SJSA1 (cell line): Measurements from ENCODE around the gene TRAM2. TPM values are rescaled to one million over a fixed set of nuclear protein-coding genes. Genes with fewer than 3 reads are reported as not detected.

Source experiments
- DNase-seq, 2 experiments: peaks; one replicate each; pipeline ENCODE4 v3.0.0-alpha.2; 2015 to 2020; ENCODE audit warnings: low spot score in 2 of 2, low read depth in 1 of 2
- H3K27ac ChIP-seq: fragments of 250-450 bp; sonication (Bioruptor Pico); 2 replicates; pipeline ENCODE4 v1.5.1; 2020; ENCODE audit warnings: mild to moderate bottlenecking, moderate library complexity
- H3K27me3 ChIP-seq: fragments of 250-450 bp; sonication (Bioruptor Pico); replicated peaks from 2 replicates; pipeline ENCODE4 v1.5.1; 2020; ENCODE audit warnings: mild to moderate bottlenecking, moderate library complexity
- H3K36me3 ChIP-seq: fragments of 250-450 bp; sonication (Bioruptor Pico); 2 replicates; pipeline ENCODE4 v1.5.1; 2020; ENCODE audit warnings: mild to moderate bottlenecking
- H3K4me1 ChIP-seq: fragments of 250-450 bp; sonication (Bioruptor Pico); replicated peaks from 2 replicates; pipeline ENCODE4 v1.6.1; 2021; ENCODE audit warnings: mild to moderate bottlenecking
- H3K4me3 ChIP-seq: fragments of 250-450 bp; sonication (Bioruptor Pico); 2 replicates; pipeline ENCODE4 v1.5.1; 2020; ENCODE audit warnings: mild to moderate bottlenecking
- H3K9me3 ChIP-seq: fragments of 250-450 bp; sonication (Bioruptor Pico); replicated peaks from 2 replicates; pipeline ENCODE4 v1.5.1; 2020; ENCODE audit warnings: mild to moderate bottlenecking
- total RNA-seq: library from RNA; depleted of rRNA; stranded (reverse); fragments of >200 nt; shearing (Covaris generic); gene quantifications from 2 replicates; pipeline ENCODE4 v1.2.3, GENCODE V29; 2014

Gene TRAM2
- total RNA-seq, 1 experiment from 2014 or later: 98.1 TPM

- Histone ChIP-seq H3K27me3 (no peaks in the 10 kb centered on the region), H3K27ac (no peak overlapping the region), H3K4me3 (no peak overlapping the region), H3K9me3 (no peaks in the 10 kb centered on the region), H3K4me1 (peaks cover 38% of the 10 kb centered on the region), H3K36me3 (peaks cover 79% of the 10 kb centered on the region)
- DNase-seq: no peak
Observed at GRCh38 chr6:52532457-52532856, 44.4 kb downstream of the TRAM2 start.

GRCh38 chr6:52531834-52532233, 45.0 kb downstream of the TRAM2 start:
- H3K27me3 ChIP-seq: no peaks in the 10 kb centered on the region
- H3K4me1 ChIP-seq: peaks cover 32% of the 10 kb centered on the region
- no peaks in the 10 kb centered on the region for H3K9me3 ChIP-seq
- H3K27ac ChIP-seq: no peak overlapping the region
- DNase-seq: no peak
- H3K4me3 ChIP-seq: no peak overlapping the region
- peaks cover 77% of the 10 kb centered on the region for H3K36me3 ChIP-seq

- Histone ChIP-seq H3K9me3 (no peaks in the 10 kb centered on the region), H3K4me3 (no peak overlapping the region), H3K27ac (no peak overlapping the region), H3K27me3 (no peaks in the 10 kb centered on the region), H3K36me3 (peaks cover 74% of the 10 kb centered on the region), H3K4me1 (peaks cover 29% of the 10 kb centered on the region)
- DNase-seq: no peak
Observed at GRCh38 chr6:52531396-52531795, 45.5 kb downstream of the TRAM2 start.

GRCh38 chr6:52530351-52530750, 46.5 kb downstream of the TRAM2 start:
- no peak for DNase-seq
- no peak overlapping the region for H3K4me3 ChIP-seq
- H3K27me3 ChIP-seq: no peaks in the 10 kb centered on the region
- H3K9me3 ChIP-seq: no peaks in the 10 kb centered on the region
- H3K36me3 ChIP-seq: peaks cover 74% of the 10 kb centered on the region
- peaks cover 24% of the 10 kb centered on the region for H3K4me1 ChIP-seq
- no peak overlapping the region for H3K27ac ChIP-seq

- Histone ChIP-seq H3K36me3 (peaks cover 68% of the 10 kb centered on the region), H3K4me3 (no peak overlapping the region), H3K4me1 (peaks cover 24% of the 10 kb centered on the region), H3K9me3 (no peaks in the 10 kb centered on the region), H3K27me3 (no peaks in the 10 kb centered on the region), H3K27ac (no peak overlapping the region)
- DNase-seq: no peak
Observed at GRCh38 chr6:52529311-52529710, 47.5 kb downstream of the TRAM2 start.

- peaks cover 52% of the 10 kb centered on the region for H3K36me3 ChIP-seq
- H3K27ac ChIP-seq: no peak overlapping the region
- no peak overlapping the region for H3K4me3 ChIP-seq
- H3K9me3 ChIP-seq: no peaks in the 10 kb centered on the region
- no peak for DNase-seq
- no peaks in the 10 kb centered on the region for H3K27me3 ChIP-seq
- H3K4me1 ChIP-seq: peaks cover 32% of the 10 kb centered on the region
Observed at GRCh38 chr6:52527436-52527835, 49.4 kb downstream of the TRAM2 start.

- DNase-seq: no peak
- 0 out of 2 replicates have a peak overlapping the region, but pooled peaks have one; percentile 12 for H3K27ac ChIP-seq
Observed at GRCh38 chr6:52526634-52527033, 50.2 kb downstream of the TRAM2 start.

GRCh38 chr6:52524918-52525317, 51.9 kb downstream of the TRAM2 start:
- H3K9me3 ChIP-seq: no peaks in the 10 kb centered on the region
- H3K4me1 ChIP-seq: peaks cover 35% of the 10 kb centered on the region
- no peaks in the 10 kb centered on the region for H3K27me3 ChIP-seq
- peaks cover 42% of the 10 kb centered on the region for H3K36me3 ChIP-seq
- H3K27ac ChIP-seq: no peak overlapping the region
- DNase-seq: no peak
- H3K4me3 ChIP-seq: no peak overlapping the region

More at GRCh38 chr6:52526634-52527033, 50.2 kb downstream of the TRAM2 start:
- H3K4me3 ChIP-seq: no peak overlapping the region
- peaks cover 34% of the 10 kb centered on the region for H3K4me1 ChIP-seq
- peaks cover 47% of the 10 kb centered on the region for H3K36me3 ChIP-seq
- no peaks in the 10 kb centered on the region for H3K9me3 ChIP-seq
- no peaks in the 10 kb centered on the region for H3K27me3 ChIP-seq

GRCh38 chr6:52523378-52524142, 53.3 kb downstream of the TRAM2 start:
- Histone ChIP-seq H3K4me1 (peaks cover 49% of the 10 kb centered on the region), H3K27me3 (no peaks in the 10 kb centered on the region), H3K27ac (no peak overlapping the region), H3K36me3 (peaks cover 45% of the 10 kb centered on the region), H3K9me3 (no peaks in the 10 kb centered on the region), H3K4me3 (no peak overlapping the region)
- DNase-seq: no peak

- 0 out of 2 replicates have a peak overlapping the region, but pooled peaks have one; percentile 1 for H3K27ac ChIP-seq
- peaks cover 58% of the 10 kb centered on the region for H3K4me1 ChIP-seq
- DNase-seq: no peak
- peaks cover 42% of the 10 kb centered on the region for H3K36me3 ChIP-seq
- H3K9me3 ChIP-seq: no peaks in the 10 kb centered on the region
- no peaks in the 10 kb centered on the region for H3K27me3 ChIP-seq
- no peak overlapping the region for H3K4me3 ChIP-seq
Observed at GRCh38 chr6:52522655-52523054, 54.2 kb downstream of the TRAM2 start.

GRCh38 chr6:52522151-52522626, 54.7 kb downstream of the TRAM2 start:
- H3K9me3 ChIP-seq: no peaks in the 10 kb centered on the region
- 0 out of 2 replicates have a peak overlapping the region, but pooled peaks have one; percentile 1 for H3K27ac ChIP-seq
- no peaks in the 10 kb centered on the region for H3K27me3 ChIP-seq
- H3K4me3 ChIP-seq: no peak overlapping the region
- H3K36me3 ChIP-seq: peaks cover 44% of the 10 kb centered on the region
- DNase-seq: no peak
- peaks cover 63% of the 10 kb centered on the region for H3K4me1 ChIP-seq

- no peak overlapping the region for H3K27ac ChIP-seq
- no peak for DNase-seq
- no peaks in the 10 kb centered on the region for H3K27me3 ChIP-seq
- H3K4me1 ChIP-seq: peaks cover 83% of the 10 kb centered on the region
- H3K9me3 ChIP-seq: no peaks in the 10 kb centered on the region
- no peak overlapping the region for H3K4me3 ChIP-seq
- H3K36me3 ChIP-seq: peaks cover 51% of the 10 kb centered on the region
Observed at GRCh38 chr6:52519618-52520017, 57.2 kb downstream of the TRAM2 start.

- H3K4me3 ChIP-seq: peak overlapping the region; percentile 1; the same call in 1 of the 2 replicates
- H3K27ac ChIP-seq: peak overlapping the region; percentile 72
- H3K36me3 ChIP-seq: peaks cover 63% of the 10 kb centered on the region
- peaks cover 88% of the 10 kb centered on the region for H3K4me1 ChIP-seq
- H3K27me3 ChIP-seq: no peaks in the 10 kb centered on the region
- no peak for DNase-seq
- no peaks in the 10 kb centered on the region for H3K9me3 ChIP-seq
Observed at GRCh38 chr6:52518279-52518945, 58.4 kb downstream of the TRAM2 start.
